Pancreas (tissue), 10 donors: ENCODE measurements around the gene MELTF. TPM values are rescaled to one million over a fixed set of nuclear protein-coding genes. Genes with fewer than 3 reads are reported as not detected.

ENCODE experiments used
- ATAC-seq, 4 donors: fragments of 200-7000 bp; cut with Tn5 transposase; one replicate each; pipeline versions ENCODE4 v1.8.0 to v1.9.1; 2020; ENCODE audit warnings: mild to moderate bottlenecking in 4 of 4, moderate library complexity in 4 of 4
- DNase-seq, 6 donors: peaks; one replicate each; pipeline ENCODE4 v3.0.0-alpha.2; 2020
- FAIRE-seq: peaks from 2 replicates; lab custom pipeline; 2012; peaks lifted over from hg19 to GRCh38; lab: Jason Lieb, UNC
- H3K27ac ChIP-seq, 4 donors: fragments of 200-600 bp; sonication (generic); 1 replicate in 3 of 4; 2 replicates in 1 of 4; pipeline versions ENCODE4 v1.5.0 to v1.8.0; 2020
- H3K27me3 ChIP-seq, 4 donors: fragments of 200-600 bp; one replicate each; pipeline ENCODE4 v1.8.0; 2021
- H3K36me3 ChIP-seq, 3 donors: fragments of 200-600 bp; sonication (generic) in 1 of 3; one replicate each; pipeline versions ENCODE4 v1.5.0 to v1.8.0; 2020 to 2021
- H3K4me1 ChIP-seq, 3 donors: fragments of 200-600 bp; one replicate each; pipeline ENCODE4 v1.8.0; 2021
- H3K4me3 ChIP-seq, 4 donors: fragments of 200-600 bp; sonication (generic) in 2 of 4; one replicate each; pipeline versions ENCODE4 v1.5.0 to v1.8.0; 2020 to 2021
- H3K9me3 ChIP-seq, 4 donors: fragments of 200-600 bp; one replicate each; pipeline ENCODE4 v1.8.0; 2021
- CTCF ChIP-seq, 4 donors: fragments of 200-600 bp; sonication (generic) in 3 of 4; IDR thresholded peaks; one replicate each; pipeline versions ENCODE4 v1.5.0 to v1.8.0; 2021; ENCODE audit warnings: antibody characterized with exemption in 4 of 4
- WGBS, 2 donors: extraction: QIAGEN DNeasy Blood & Tissue Kit; methylation state at CpG; one replicate each; pipeline ENCODE4 v1.1.7; 2013; 5-methylcytosine and 5-hydroxymethylcytosine counted together
- intact Hi-C, 3 donors: fragments of 100-400 bp; cut with DNase I; formaldehyde crosslinking; loops; one replicate each; pipeline versions ENCODE4 v1.11.1 to v1.14.2; 2022
- polyA plus RNA-seq, 2 donors: library from polyadenylated mRNA; stranded (reverse); fragments of 200-250 nt; gene quantifications; one replicate each; pipeline ENCODE4 v1.2.3, GENCODE V29; 2013
- total RNA-seq, 6 donors: library from RNA; stranded (reverse); fragmentation: NEBNext Ultra II Directional in 4 of 6; extraction: Animal tissue kit (Norgen Biotek cat#: 25700) in 4 of 6; gene quantifications; one replicate each; pipeline versions ENCODE4 v1.2.1 to v1.2.4, GENCODE V29; 2021 to 2023
- donor health status: healthy with polysubstance abuse.
- donor health status: DM: no; HTN: no; CAD: no; lungs with moderate emphysema.
- donor health status: DM: no; HTN: no; CAD: no.
- donor health status: control.
- donor health status: control.
- donor health status: Bipolar disorder and iron deficiency.
- donor health status: DM: yes; HTN: yes; CAD: no.
- donor health status: DM: no; HTN: no; CAD: no.
- donor health status: DM: no; HTN: no; CAD: no.
- donor health status: DM: yes; HTN: yes; CAD: no.

The MELTF gene
- total and polyA plus RNA-seq, 8 donors: 2.9 to 21.7 (median 6.8) TPM

GRCh38 chr3:197014024-197014423 is 15.6 kb downstream of the MELTF start:
- Histone ChIP-seq H3K27ac (no peak overlapping the region), H3K27me3 (no peaks in the 10 kb centered on the region), H3K36me3 (no peaks in the 10 kb centered on the region), H3K9me3 (no peaks in the 10 kb centered on the region), H3K4me3 (no peak overlapping the region), H3K4me1 (no peaks in the 10 kb centered on the region)
- FAIRE-seq (no peak), ATAC-seq (no peak), DNase-seq (peak in 1 of 6 donors; percentile 9)
- intact Hi-C loops: no loop called here
- WGBS, 2 donors: 94 to 96% methylated on average over 6 of the region's 6 CpGs
- TF ChIP-seq CTCF (IDR thresholded peaks at IDR 0.05): no peak

- H3K4me1 ChIP-seq: no peaks in the 10 kb centered on the region
- no peak for FAIRE-seq
- no peak overlapping the region for H3K27ac ChIP-seq
- DNase-seq: no peak
- WGBS, 2 donors: 74 to 76% methylated on average over 7 of the region's 7 CpGs
- no peak for TF ChIP-seq CTCF (IDR thresholded peaks at IDR 0.05)
- no peaks in the 10 kb centered on the region for H3K9me3 ChIP-seq
- no peaks in the 10 kb centered on the region for H3K27me3 ChIP-seq
- no peak overlapping the region for H3K4me3 ChIP-seq
- intact Hi-C loops: no loop called here
- no peaks in the 10 kb centered on the region for H3K36me3 ChIP-seq
- ATAC-seq: no peak
Measured at GRCh38 chr3:197012540-197012883, 17.1 kb downstream of the MELTF start.

- H3K27ac ChIP-seq: no peak overlapping the region
- intact Hi-C loops: no loop called here
- no peaks in the 10 kb centered on the region for H3K9me3 ChIP-seq
- H3K4me1 ChIP-seq: no peaks in the 10 kb centered on the region
- H3K4me3 ChIP-seq: no peak overlapping the region
- no peaks in the 10 kb centered on the region for H3K36me3 ChIP-seq
- H3K27me3 ChIP-seq: no peaks in the 10 kb centered on the region
- 90 to 94% methylated on average over 25 of the region's 25 CpGs for WGBS, 2 donors
- DNase-seq (peak in 2 of 6 donors; percentile 35 to 37), ATAC-seq (no peak), FAIRE-seq (no peak)
- TF ChIP-seq CTCF (IDR thresholded peaks at IDR 0.05): no peak
Measured at GRCh38 chr3:197011780-197012539, 17.7 kb downstream of the MELTF start.

- peak in 2 of 6 donors; percentile 50 for DNase-seq
- H3K4me3 ChIP-seq: no peak overlapping the region
- ATAC-seq: no peak
- H3K27ac ChIP-seq: no peak overlapping the region
- intact Hi-C loops: no loop called here
- H3K36me3 ChIP-seq: no peaks in the 10 kb centered on the region
- no peaks in the 10 kb centered on the region for H3K27me3 ChIP-seq
- 70 to 74% methylated on average over 29 to 30 of the region's 30 CpGs for WGBS, 2 donors
- H3K4me1 ChIP-seq: no peaks in the 10 kb centered on the region
- FAIRE-seq: no peak
- no peaks in the 10 kb centered on the region for H3K9me3 ChIP-seq
- TF ChIP-seq CTCF (IDR thresholded peaks at IDR 0.05): no peak
Measured at GRCh38 chr3:197010556-197011351, 18.9 kb downstream of the MELTF start.
